Osteocyte (in vitro differentiated cells): ENCODE measurements around the gene OPCML. TPM values are rescaled to one million over a fixed set of nuclear protein-coding genes. Genes with fewer than 3 reads are reported as not detected.

Experiments
- DNase-seq: peaks from one replicate; pipeline ENCODE4 v3.0.0; 2021; ENCODE audit warnings: mixed read lengths; ENCODE audit not compliant: unreplicated experiment; ENCODE audit errors: extremely low spot score
- H3K27ac Mint-ChIP-seq: one replicate; pipeline ENCODE4 v1.8.0; 2021; ENCODE audit warnings: mild to moderate bottlenecking, mixed read lengths; ENCODE audit not compliant: unreplicated experiment
- H3K27me3 Mint-ChIP-seq: one replicate; pipeline ENCODE4 v1.8.0; 2021; ENCODE audit warnings: mixed read lengths; ENCODE audit not compliant: unreplicated experiment
- H3K36me3 Mint-ChIP-seq: one replicate; pipeline ENCODE4 v1.8.0; 2021; ENCODE audit warnings: mixed read lengths; ENCODE audit not compliant: unreplicated experiment
- H3K4me1 Mint-ChIP-seq: one replicate; pipeline ENCODE4 v1.8.0; 2021; ENCODE audit warnings: mixed read lengths; ENCODE audit not compliant: unreplicated experiment
- H3K4me3 Mint-ChIP-seq: one replicate; pipeline ENCODE4 v1.8.0; 2021; ENCODE audit warnings: mild to moderate bottlenecking, moderate library complexity, mixed read lengths; ENCODE audit not compliant: unreplicated experiment
- H3K9me3 Mint-ChIP-seq: one replicate; pipeline ENCODE4 v1.8.0; 2021; ENCODE audit warnings: mixed read lengths; ENCODE audit not compliant: unreplicated experiment
- total RNA-seq: library from RNA; stranded (reverse); gene quantifications from 2 replicates; pipeline ENCODE4 v1.2.1, GENCODE V29; 2021
- TF ChIP-seq, protein P1 (sequence below): fragments of 200-600 bp; sonication (generic); IDR thresholded peaks from 2 replicates; pipeline ENCODE4 v1.5.0; 2021; ENCODE audit warnings: antibody characterized with exemption, mild to moderate bottlenecking, moderate library complexity

The OPCML gene
- total RNA-seq, 1 donor from 2014 or later = 0.11 TPM

GRCh38 chr11:132773751-132774150 lies 758.5 kb downstream of the OPCML start:
- Mint-ChIP-seq H3K27me3 (no peaks in the 10 kb centered on the region), H3K9me3 (peaks cover 4% of the 10 kb centered on the region)

GRCh38 chr11:132772703-132773545 lies 759.4 kb downstream of the OPCML start:
- H3K4me3 Mint-ChIP-seq = no peak overlapping the region
- no peaks in the 10 kb centered on the region for H3K27me3 Mint-ChIP-seq
- peaks cover 4% of the 10 kb centered on the region for H3K9me3 Mint-ChIP-seq
- TF ChIP-seq, protein P1, sequence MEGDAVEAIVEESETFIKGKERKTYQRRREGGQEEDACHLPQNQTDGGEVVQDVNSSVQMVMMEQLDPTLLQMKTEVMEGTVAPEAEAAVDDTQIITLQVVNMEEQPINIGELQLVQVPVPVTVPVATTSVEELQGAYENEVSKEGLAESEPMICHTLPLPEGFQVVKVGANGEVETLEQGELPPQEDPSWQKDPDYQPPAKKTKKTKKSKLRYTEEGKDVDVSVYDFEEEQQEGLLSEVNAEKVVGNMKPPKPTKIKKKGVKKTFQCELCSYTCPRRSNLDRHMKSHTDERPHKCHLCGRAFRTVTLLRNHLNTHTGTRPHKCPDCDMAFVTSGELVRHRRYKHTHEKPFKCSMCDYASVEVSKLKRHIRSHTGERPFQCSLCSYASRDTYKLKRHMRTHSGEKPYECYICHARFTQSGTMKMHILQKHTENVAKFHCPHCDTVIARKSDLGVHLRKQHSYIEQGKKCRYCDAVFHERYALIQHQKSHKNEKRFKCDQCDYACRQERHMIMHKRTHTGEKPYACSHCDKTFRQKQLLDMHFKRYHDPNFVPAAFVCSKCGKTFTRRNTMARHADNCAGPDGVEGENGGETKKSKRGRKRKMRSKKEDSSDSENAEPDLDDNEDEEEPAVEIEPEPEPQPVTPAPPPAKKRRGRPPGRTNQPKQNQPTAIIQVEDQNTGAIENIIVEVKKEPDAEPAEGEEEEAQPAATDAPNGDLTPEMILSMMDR = no peak
- no peak overlapping the region for H3K27ac Mint-ChIP-seq
- peaks cover 1% of the 10 kb centered on the region for H3K4me1 Mint-ChIP-seq
- no peaks in the 10 kb centered on the region for H3K36me3 Mint-ChIP-seq
- no peak for DNase-seq

More at GRCh38 chr11:132773751-132774150, 758.5 kb downstream of the OPCML start:
- DNase-seq = no peak
- TF ChIP-seq, protein P1 = no peak
- H3K27ac Mint-ChIP-seq = no peak overlapping the region
- no peak overlapping the region for H3K4me3 Mint-ChIP-seq
- peaks cover 1% of the 10 kb centered on the region for H3K4me1 Mint-ChIP-seq
- H3K36me3 Mint-ChIP-seq = no peaks in the 10 kb centered on the region

GRCh38 chr11:132771746-132772145 lies 760.6 kb downstream of the OPCML start:
- Mint-ChIP-seq H3K27ac (no peak overlapping the region), H3K36me3 (no peaks in the 10 kb centered on the region), H3K27me3 (no peaks in the 10 kb centered on the region), H3K4me1 (peaks cover 1% of the 10 kb centered on the region), H3K9me3 (peaks cover 4% of the 10 kb centered on the region), H3K4me3 (no peak overlapping the region)
- TF ChIP-seq, protein P1 = no peak
- DNase-seq = no peak

DNA sequence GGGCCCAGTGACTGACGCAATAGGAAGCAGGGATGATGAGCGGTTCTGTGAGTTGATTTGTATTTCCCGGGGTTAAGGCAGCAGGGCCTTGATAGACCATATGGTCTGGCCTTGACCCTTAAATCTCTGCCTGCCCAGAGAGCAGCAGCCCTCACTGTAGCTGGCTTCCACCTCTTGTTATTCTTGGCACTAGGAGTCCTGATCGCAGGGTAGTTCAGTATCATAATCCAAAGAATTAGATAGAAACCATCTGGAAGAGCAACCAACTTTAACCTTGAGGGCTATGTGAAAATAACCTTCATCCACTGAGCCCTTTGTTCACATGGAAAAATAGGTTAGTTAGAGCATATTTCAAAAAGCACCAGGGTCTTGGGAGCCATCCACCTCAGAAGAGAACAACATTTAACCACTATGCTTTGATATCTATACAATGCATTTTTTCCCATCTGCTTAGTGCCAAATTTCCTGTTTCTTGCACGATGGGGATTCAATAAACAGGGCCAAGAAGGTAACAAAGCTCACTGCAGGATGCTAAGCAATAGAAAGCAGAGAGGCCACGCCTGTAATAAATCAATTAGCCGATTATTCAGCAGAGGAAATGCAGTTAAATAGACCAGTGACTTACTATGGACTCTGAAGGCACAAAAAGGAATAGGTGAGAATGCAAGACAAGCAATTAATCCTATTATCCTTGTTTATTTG lies 761.3 kb downstream of the OPCML start:
- no peaks in the 10 kb centered on the region for H3K27me3 Mint-ChIP-seq
- H3K4me3 Mint-ChIP-seq = no peak overlapping the region
- DNase-seq = no peak

More for the DNA sequence above, 761.3 kb downstream of the OPCML start:
- H3K4me1 Mint-ChIP-seq = peaks cover 1% of the 10 kb centered on the region
- H3K27ac Mint-ChIP-seq = no peak overlapping the region
- no peaks in the 10 kb centered on the region for H3K36me3 Mint-ChIP-seq
- H3K9me3 Mint-ChIP-seq = no peaks in the 10 kb centered on the region
- TF ChIP-seq, protein P1 = no peak
